PC-3 (cell line): ENCODE measurements around the gene PAX5. TPM values are rescaled to one million over a fixed set of nuclear protein-coding genes. Genes with fewer than 3 reads are reported as not detected.

Experiments
- ATAC-seq: fragments of 200-7000 bp; cut with Tn5 transposase; 2 replicates; pipeline ENCODE4 v1.9.1; 2020; ENCODE audit warnings: mild to moderate bottlenecking, moderate library complexity
- BruUV-seq: library from RNA; stranded (reverse); fragments of 400-500 nt; replicated peaks from 2 replicates; lab custom pipeline; 2021; lab: Mats Ljungman, UMichigan
- CTCF ChIA-PET: fragments of 300-600 bp; sonication (Branson Sonifier 250); formaldehyde crosslinking; loops from one replicate; lab custom pipeline; 2022; ENCODE audit warnings: antibody characterized with exemption; lab: Charles Lee
- POLR2A ChIA-PET: fragments of 300-600 bp; sonication (Branson Sonifier 250); formaldehyde crosslinking; loops from one replicate; lab custom pipeline; 2022; ENCODE audit warnings: antibody characterized with exemption; ENCODE audit not compliant: unreplicated experiment; lab: Charles Lee
- DNase-seq: peaks from one replicate; pipeline ENCODE4 v3.0.0-alpha.2; 2015
- H2AFZ ChIP-seq: fragments of 300-600 bp; sonication (generic); 2 replicates; pipeline ENCODE4 v1.6.0; 2016; ENCODE audit warnings: antibody characterized with exemption, low read length
- H3F3A ChIP-seq: fragments of 300-600 bp; sonication (generic); one replicate; pipeline ENCODE4 v1.6.0; 2017; ENCODE audit warnings: antibody characterized with exemption, low read length, control low read depth, mild to moderate bottlenecking; ENCODE audit not compliant: unreplicated experiment
- H3K27ac ChIP-seq: fragments of 300-600 bp; sonication (generic); 2 replicates; pipeline ENCODE4 v1.5.1; 2016; ENCODE audit warnings: mild to moderate bottlenecking, low read length
- H3K27me3 ChIP-seq: fragments of 300-600 bp; sonication (generic); 2 replicates; pipeline ENCODE4 v1.6.1; 2016; ENCODE audit warnings: low read length, mixed read lengths
- H3K36me3 ChIP-seq: fragments of 300-600 bp; sonication (generic); 2 replicates; pipeline ENCODE4 v1.6.1; 2016; ENCODE audit warnings: low read depth, mixed run types, low read length, mixed read lengths
- H3K4me1 ChIP-seq: fragments of 300-600 bp; sonication (generic); 2 replicates; pipeline ENCODE4 v1.5.1; 2016; ENCODE audit warnings: low read length; ENCODE audit not compliant: insufficient read depth
- H3K4me2 ChIP-seq: fragments of 300-600 bp; sonication (generic); 2 replicates; pipeline ENCODE4 v1.6.0; 2016; ENCODE audit warnings: low read length
- H3K4me3 ChIP-seq: fragments of 300-600 bp; sonication (generic); 2 replicates; pipeline ENCODE4 v1.5.1; 2016; ENCODE audit warnings: mild to moderate bottlenecking, low read length, mixed read lengths
- H3K79me2 ChIP-seq: fragments of 300-600 bp; sonication (generic); 2 replicates; pipeline ENCODE4 v1.6.1; 2017; ENCODE audit warnings: low read length, mixed read lengths
- H3K9ac ChIP-seq: fragments of 300-600 bp; sonication (generic); 2 replicates; pipeline ENCODE4 v1.6.0; 2016; ENCODE audit warnings: mild to moderate bottlenecking, low read length
- H3K9me2 ChIP-seq: fragments of 300-600 bp; sonication (generic); replicated peaks from 2 replicates; pipeline ENCODE4 v1.6.1; 2016; ENCODE audit warnings: mixed run types, low read length, mixed read lengths
- H3K9me3 ChIP-seq: fragments of 300-600 bp; sonication (generic); 2 replicates; pipeline ENCODE4 v1.6.1; 2016; ENCODE audit warnings: low read length, mixed read lengths
- H4K20me1 ChIP-seq: fragments of 300-600 bp; sonication (generic); 2 replicates; pipeline ENCODE4 v1.6.1; 2016; ENCODE audit warnings: low read length, mixed read lengths
- CTCF ChIP-seq: fragments of 300-600 bp; sonication (generic); conservative IDR thresholded peaks from 2 replicates; pipeline ENCODE4 v1.5.1; 2017; ENCODE audit warnings: antibody characterized with exemption, low read depth, mild to moderate bottlenecking, low read length
- EZH2 ChIP-seq: fragments of 300-600 bp; sonication (generic); IDR thresholded peaks from one replicate; pipeline ENCODE4 v1.6.1; 2017; ENCODE audit warnings: antibody characterized with exemption, mild to moderate bottlenecking, low read length; ENCODE audit not compliant: unreplicated experiment
- EZH2phosphoT487 ChIP-seq: fragments of 300-600 bp; sonication (generic); IDR thresholded peaks from 2 replicates; pipeline ENCODE4 v1.6.1; 2018; ENCODE audit warnings: mild to moderate bottlenecking, antibody characterized with exemption, low read length, borderline replicate concordance
- intact Hi-C: fragments of 100-400 bp; cut with micrococcal nuclease; formaldehyde crosslinking; loops from 2 replicates; pipeline ENCODE4 v1.9.0; 2023
- total RNA-seq: library from RNA; depleted of rRNA; stranded (reverse); fragments of >200 nt; gene quantifications from 2 replicates; pipeline ENCODE4 v1.2.3, GENCODE V29; 2014

Gene PAX5
- total RNA-seq, 1 experiment from 2014 or later: not detected

GRCh38 chr9:36867241-36867640, 166.8 kb downstream of the PAX5 start:
- no peaks in the 10 kb centered on the region for H3K9me3 ChIP-seq
- no peaks in the 10 kb centered on the region for H3K4me1 ChIP-seq
- intact Hi-C loops: loop anchor here (10.0 kb wide), 1 partner anchor 462 kb away; the partner anchor contains the start of gene RNF38
- no peaks in the 10 kb centered on the region for H3K9me2 ChIP-seq
- H3K27me3 ChIP-seq: peaks cover 12% of the 10 kb centered on the region
- ATAC-seq (no peak), DNase-seq (no peak)
- H3K79me2 ChIP-seq: no peaks in the 10 kb centered on the region
- no peak overlapping the region for H3K27ac ChIP-seq
- no peak overlapping the region for H3K9ac ChIP-seq
- H4K20me1 ChIP-seq: no peaks in the 10 kb centered on the region
- no peaks in the 10 kb centered on the region for H3K36me3 ChIP-seq
- ChIA-PET POLR2A (no interaction called here), CTCF (no interaction called here)
- no peak overlapping the region for H3K4me2 ChIP-seq
- H3F3A ChIP-seq: no peaks in the 10 kb centered on the region
- no peak overlapping the region for H3K4me3 ChIP-seq
- no peak overlapping the region for H2AFZ ChIP-seq
- no peak for TF ChIP-seq EZH2phosphoT487
- no TSS peak for BruUV-seq

- Histone ChIP-seq H3K36me3 (no peaks in the 10 kb centered on the region), H3K4me2 (no peak overlapping the region), H3K27me3 (peaks cover 12% of the 10 kb centered on the region), H3K27ac (no peak overlapping the region), H3K9ac (no peak overlapping the region), H3K4me3 (no peak overlapping the region), H3K4me1 (no peaks in the 10 kb centered on the region), H3K9me3 (no peaks in the 10 kb centered on the region), H3F3A (no peaks in the 10 kb centered on the region), H4K20me1 (no peaks in the 10 kb centered on the region), H3K79me2 (no peaks in the 10 kb centered on the region), H3K9me2 (no peaks in the 10 kb centered on the region), H2AFZ (no peak overlapping the region)
- ChIA-PET POLR2A (no interaction called here), CTCF (no interaction called here)
- intact Hi-C loops: loop anchor here (10.0 kb wide), 1 partner anchor 462 kb away; the partner anchor contains the start of gene RNF38
- DNase-seq: no peak
- ATAC-seq: no peak
- TF ChIP-seq EZH2phosphoT487: no peak
- TF ChIP-seq EZH2: no peak
- peak; percentile 41 for TF ChIP-seq CTCF
- no TSS peak for BruUV-seq
These were observed 167.2 kb downstream of the PAX5 start for GRCh38 chr9:36866840-36867239.

GRCh38 chr9:36865731-36866635, 168.1 kb downstream of the PAX5 start:
- Histone ChIP-seq H3K9ac (no peak overlapping the region), H4K20me1 (no peaks in the 10 kb centered on the region), H3K4me2 (no peak overlapping the region), H3K27ac (no peak overlapping the region), H3K79me2 (no peaks in the 10 kb centered on the region), H3K4me3 (no peak overlapping the region), H3K36me3 (no peaks in the 10 kb centered on the region), H3K4me1 (no peaks in the 10 kb centered on the region), H3F3A (no peaks in the 10 kb centered on the region), H3K27me3 (peaks cover 12% of the 10 kb centered on the region), H2AFZ (no peak overlapping the region), H3K9me3 (no peaks in the 10 kb centered on the region), H3K9me2 (no peaks in the 10 kb centered on the region)
- intact Hi-C loops: loop anchor here (10.0 kb wide), 1 partner anchor 461 kb away; the partner anchor contains the start of gene RNF38
- BruUV-seq: no TSS peak
- DNase-seq (no peak), ATAC-seq (no peak)
- ChIA-PET CTCF (interaction anchor here (0.5 kb wide), 1 partner anchor 127 kb away, joined by 3 read pairs; no protein-coding TSS in a partner anchor), POLR2A (no interaction called here)
- no peak for TF ChIP-seq EZH2phosphoT487
- no peak for TF ChIP-seq CTCF
- no peak for TF ChIP-seq EZH2
